UCSD-AML1 (cell line): ENCODE data around the gene GOLT1A.

Experiments used
- DNase-seq: peaks from one replicate; lab custom pipeline; 2025; ENCODE audit not compliant: unreplicated experiment; lab: John Stamatoyannopoulos, UW

Gene GOLT1A

GRCh38 chr1:204194080-204194479, 19.7 kb downstream of the GOLT1A start:
- no peak for DNase-seq

- no peak for DNase-seq
Measured at GRCh38 chr1:204192589-204193352, 21.0 kb downstream of the GOLT1A start.

- DNase-seq = no peak
Measured at GRCh38 chr1:204192046-204192445, 21.7 kb downstream of the GOLT1A start.

GRCh38 chr1:204191456-204191855, 22.3 kb downstream of the GOLT1A start:
- DNase-seq = no peak

GRCh38 chr1:204190212-204191211, 23.3 kb downstream of the GOLT1A start:
- no peak for DNase-seq

GRCh38 chr1:204188959-204189639, 24.7 kb downstream of the GOLT1A start:
- DNase-seq = no peak

GRCh38 chr1:204186597-204186996, 27.2 kb downstream of the GOLT1A start:
- DNase-seq = no peak

- no peak for DNase-seq
Measured at GRCh38 chr1:204181116-204181515, 32.7 kb downstream of the GOLT1A start.

- DNase-seq = no peak
Measured at GRCh38 chr1:204180133-204180532, 33.7 kb downstream of the GOLT1A start.

GRCh38 chr1:204178487-204179281, 35.1 kb downstream of the GOLT1A start:
- no peak for DNase-seq

- DNase-seq = peak; percentile 46
Measured at GRCh38 chr1:204177133-204177532, 36.7 kb downstream of the GOLT1A start.

- DNase-seq = no peak
Measured at GRCh38 chr1:204176049-204176448, 37.7 kb downstream of the GOLT1A start.

- DNase-seq = no peak
Measured at GRCh38 chr1:204174958-204175357, 38.8 kb downstream of the GOLT1A start.

GRCh38 chr1:204172404-204173029, 41.3 kb downstream of the GOLT1A start:
- no peak for DNase-seq

- no peak for DNase-seq
Measured at GRCh38 chr1:204171751-204172178, 42.0 kb downstream of the GOLT1A start.

GRCh38 chr1:204170494-204171155, 43.2 kb downstream of the GOLT1A start:
- no peak for DNase-seq

- DNase-seq = no peak
Measured at GRCh38 chr1:204169858-204170257, 43.9 kb downstream of the GOLT1A start.

GRCh38 chr1:204167730-204168129, 46.1 kb downstream of the GOLT1A start:
- DNase-seq = no peak

GRCh38 chr1:204166219-204166618, 47.6 kb downstream of the GOLT1A start, which contains the start of gene REN:
Gene REN (minus strand): TSS chr1:204166337. CDS start chr1:204166293, 44 bp downstream.
- DNase-seq = no peak
